ENCODE measurements around the gene PTGR3. TPM values are rescaled to one million over a fixed set of nuclear protein-coding genes. Genes with fewer than 3 reads are reported as not detected.

Gene PTGR3
- total and polyA plus RNA-seq, 3 donors from 2014 or later: 13.9 to 27.9 (median 15.7) TPM

DNA sequence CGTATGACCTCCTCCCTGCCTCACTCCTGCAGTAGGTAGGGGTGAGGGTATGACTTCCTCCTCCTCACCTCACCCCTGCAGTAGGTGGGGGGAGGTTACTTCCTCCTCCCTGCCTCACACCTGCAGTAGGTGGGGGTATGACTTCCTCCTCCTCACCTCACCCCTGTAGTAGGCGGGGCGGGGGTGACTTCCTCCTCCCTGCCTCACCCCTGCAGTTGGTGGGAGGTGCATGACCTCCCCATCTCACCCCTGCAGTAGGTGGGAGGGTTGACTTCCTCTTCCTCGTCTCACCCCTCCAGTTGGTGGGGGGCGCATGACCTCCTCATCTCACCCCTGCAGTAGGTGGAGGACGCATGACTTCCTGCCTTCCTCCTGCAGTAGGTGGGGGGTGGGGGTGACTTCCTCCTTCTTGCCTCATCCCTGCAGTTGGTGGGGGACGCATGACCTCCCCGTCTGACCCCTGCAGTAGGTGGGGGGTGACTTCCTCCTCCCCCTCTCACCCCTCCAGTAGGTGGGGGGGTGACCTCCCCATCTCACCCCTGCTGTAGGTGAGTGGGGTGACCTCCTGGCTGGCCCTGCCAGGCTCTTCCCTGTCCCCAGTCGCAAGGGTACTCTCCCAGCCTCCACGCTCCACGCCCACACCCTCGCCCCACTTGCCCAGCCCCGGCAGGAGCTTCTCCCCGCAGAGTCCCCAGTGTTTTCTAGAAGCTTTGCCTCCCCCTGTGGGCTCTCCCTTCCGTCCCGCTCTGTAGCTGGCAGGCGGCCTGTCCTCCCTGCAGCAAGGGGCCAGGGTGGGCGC is 40.9 kb upstream of the PTGR3 start:
- WGBS, 2 donors: 36 to 48% methylated on average over 16 to 18 of the region's 18 CpGs
- Histone ChIP-seq H3K4me1 (peaks cover 15% of the 10 kb centered on the region), H3K9me3 (no peaks in the 10 kb centered on the region), H3K4me3 (peak overlapping the region; percentile 22 to 48), H3K36me3 (ENCODE audit: low read depth, missing control alignments) (no peaks in the 10 kb centered on the region), H3K27me3 (no peaks in the 10 kb centered on the region), H3K27ac (peak overlapping the region; percentile 82 to 84)
- intact Hi-C loops (cut with DNase I; ENCODE audit: low total_unique reads): loop anchor here (10.0 kb wide), 1 partner anchor 45 kb away; the partner anchor contains the start of gene PTGR3
- TF ChIP-seq, protein P1, sequence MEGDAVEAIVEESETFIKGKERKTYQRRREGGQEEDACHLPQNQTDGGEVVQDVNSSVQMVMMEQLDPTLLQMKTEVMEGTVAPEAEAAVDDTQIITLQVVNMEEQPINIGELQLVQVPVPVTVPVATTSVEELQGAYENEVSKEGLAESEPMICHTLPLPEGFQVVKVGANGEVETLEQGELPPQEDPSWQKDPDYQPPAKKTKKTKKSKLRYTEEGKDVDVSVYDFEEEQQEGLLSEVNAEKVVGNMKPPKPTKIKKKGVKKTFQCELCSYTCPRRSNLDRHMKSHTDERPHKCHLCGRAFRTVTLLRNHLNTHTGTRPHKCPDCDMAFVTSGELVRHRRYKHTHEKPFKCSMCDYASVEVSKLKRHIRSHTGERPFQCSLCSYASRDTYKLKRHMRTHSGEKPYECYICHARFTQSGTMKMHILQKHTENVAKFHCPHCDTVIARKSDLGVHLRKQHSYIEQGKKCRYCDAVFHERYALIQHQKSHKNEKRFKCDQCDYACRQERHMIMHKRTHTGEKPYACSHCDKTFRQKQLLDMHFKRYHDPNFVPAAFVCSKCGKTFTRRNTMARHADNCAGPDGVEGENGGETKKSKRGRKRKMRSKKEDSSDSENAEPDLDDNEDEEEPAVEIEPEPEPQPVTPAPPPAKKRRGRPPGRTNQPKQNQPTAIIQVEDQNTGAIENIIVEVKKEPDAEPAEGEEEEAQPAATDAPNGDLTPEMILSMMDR (IDR thresholded peaks at IDR 0.05): no peak
- no peak for TF ChIP-seq POLR2A (IDR thresholded peaks at IDR 0.05)
- DNase-seq: no peak

DNA sequence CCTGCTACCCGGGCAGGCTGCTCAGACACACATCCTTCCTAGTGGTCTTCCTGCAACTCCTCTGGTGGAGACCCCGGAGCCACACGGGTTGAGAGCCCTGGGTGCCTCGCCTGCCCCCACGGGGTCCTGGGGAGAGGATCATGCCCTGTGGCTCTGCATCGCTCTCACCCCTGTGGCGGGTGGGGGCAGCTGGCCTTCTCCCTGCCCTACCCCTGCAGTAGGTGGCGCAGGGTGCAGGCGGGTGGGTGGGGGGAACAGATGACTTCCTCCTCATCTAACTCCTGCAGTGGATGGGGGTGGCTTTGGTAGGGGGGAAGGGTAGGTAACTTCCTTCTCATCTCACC is 40.2 kb upstream of the PTGR3 start:
- no peak for DNase-seq
- H3K27ac ChIP-seq: peak overlapping the region; percentile 82 to 84
- no peak for TF ChIP-seq POLR2A (IDR thresholded peaks at IDR 0.05)
- TF ChIP-seq, protein P1 (IDR thresholded peaks at IDR 0.05): no peak
- H3K9me3 ChIP-seq: no peaks in the 10 kb centered on the region
- 64 to 73% methylated on average over 4 to 9 of the region's 9 CpGs for WGBS, 2 donors
- H3K4me3 ChIP-seq: no peak overlapping the region
- H3K36me3 ChIP-seq (ENCODE audit: low read depth, missing control alignments): no peaks in the 10 kb centered on the region
- no peaks in the 10 kb centered on the region for H3K27me3 ChIP-seq
- H3K4me1 ChIP-seq: peaks cover 17% of the 10 kb centered on the region
- intact Hi-C loops (cut with DNase I; ENCODE audit: low total_unique reads): no loop called here

DNA sequence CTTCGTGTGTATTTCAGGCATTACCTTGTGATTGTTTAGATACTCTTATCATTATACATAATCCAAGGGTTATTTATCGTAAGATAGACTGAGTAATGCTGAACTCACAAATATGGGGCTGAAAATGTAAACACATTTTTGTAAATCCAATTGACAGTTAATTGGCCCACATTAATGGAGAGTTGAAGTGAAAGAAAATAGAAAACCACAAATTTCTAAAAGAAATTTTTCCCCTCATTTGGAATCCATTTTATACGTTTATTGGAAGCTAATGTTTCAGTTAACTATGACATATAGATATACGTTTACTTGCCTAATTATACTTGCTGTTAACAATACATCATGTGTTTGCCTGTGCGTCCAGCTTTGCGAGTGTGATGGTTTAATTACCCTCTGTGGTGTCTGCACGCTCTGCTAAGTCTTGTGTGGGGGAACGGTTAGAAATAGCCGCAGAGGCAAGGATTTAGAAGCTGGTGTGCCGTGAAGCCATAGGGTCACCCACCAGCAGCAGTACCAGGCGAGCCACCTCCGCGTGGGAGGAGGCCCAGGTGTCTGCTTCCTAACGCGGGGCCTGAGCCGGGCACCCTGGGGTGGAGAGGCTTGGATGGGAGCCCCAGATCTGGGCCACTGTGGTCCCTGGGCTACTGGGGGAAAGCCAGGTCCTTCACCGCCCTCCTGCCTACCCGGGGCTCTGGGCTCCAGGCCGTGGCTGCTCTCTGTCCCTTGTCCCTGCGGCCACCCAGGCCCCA is 39.7 kb upstream of the PTGR3 start:
- intact Hi-C loops (cut with DNase I; ENCODE audit: low total_unique reads): no loop called here

DNA sequence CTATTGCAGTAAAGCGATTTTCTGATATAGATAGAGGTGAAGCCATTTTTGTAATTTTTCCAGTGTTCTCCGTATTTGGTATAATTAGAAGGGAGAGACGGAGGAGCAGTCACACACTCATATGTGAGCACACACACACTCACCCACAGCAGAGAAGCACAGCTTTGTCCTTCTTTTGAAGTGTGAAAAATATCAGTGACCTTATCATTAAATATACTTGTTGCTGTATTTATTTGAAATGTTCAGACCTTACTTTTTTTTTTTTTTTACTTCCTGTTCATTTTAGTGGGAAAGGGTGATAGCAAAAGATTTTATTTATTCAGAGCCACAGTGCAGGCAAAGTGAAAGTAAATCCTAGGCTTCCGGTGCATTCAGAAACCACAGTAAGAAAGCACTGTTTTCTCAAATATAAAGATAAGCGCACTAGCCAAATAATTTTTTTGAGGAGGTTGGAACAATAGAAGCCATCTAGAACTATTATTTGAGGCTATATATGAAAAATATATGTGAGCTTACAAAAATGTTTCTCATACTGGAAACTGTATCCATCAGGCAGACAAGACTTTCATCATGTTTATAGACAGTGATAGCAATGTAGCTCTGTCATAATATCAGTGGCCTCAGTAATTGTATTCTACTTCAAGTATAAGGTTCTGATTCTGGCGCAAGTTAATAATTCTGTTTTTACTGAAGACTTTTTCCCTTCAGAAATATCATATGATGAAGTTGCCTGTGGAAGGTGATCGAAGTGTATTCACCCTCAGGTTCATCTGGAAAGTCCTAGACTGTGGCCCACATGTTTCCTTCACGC is 38.9 kb upstream of the PTGR3 start:
- DNase-seq: no peak
- Histone ChIP-seq H3K36me3 (ENCODE audit: low read depth, missing control alignments) (no peaks in the 10 kb centered on the region), H3K4me3 (peak overlapping the region; percentile 4 to 20), H3K27me3 (no peaks in the 10 kb centered on the region), H3K27ac (peak overlapping the region; percentile 82 to 84), H3K4me1 (peaks cover 18% of the 10 kb centered on the region), H3K9me3 (no peaks in the 10 kb centered on the region)
- intact Hi-C loops (cut with DNase I; ENCODE audit: low total_unique reads): no loop called here
- 36 to 42% methylated on average over 8 of the region's 8 CpGs for WGBS, 2 donors
- TF ChIP-seq POLR2A (IDR thresholded peaks at IDR 0.05): no peak
- TF ChIP-seq, protein P1 (IDR thresholded peaks at IDR 0.05): no peak

More for the DNA sequence above, 39.7 kb upstream of the PTGR3 start:
- Histone ChIP-seq H3K27me3 (no peaks in the 10 kb centered on the region), H3K9me3 (no peaks in the 10 kb centered on the region), H3K4me3 (no peak overlapping the region), H3K27ac (peak overlapping the region; percentile 82 to 84), H3K36me3 (ENCODE audit: low read depth, missing control alignments) (no peaks in the 10 kb centered on the region), H3K4me1 (peaks cover 18% of the 10 kb centered on the region)
- DNase-seq: no peak
- no peak for TF ChIP-seq POLR2A (IDR thresholded peaks at IDR 0.05)
- TF ChIP-seq, protein P1 (IDR thresholded peaks at IDR 0.05): no peak
- WGBS, 2 donors: 35 to 53% methylated on average over 16 to 20 of the region's 20 CpGs
